Muscle of arm (tissue), 12 donors: Measurements from ENCODE around the gene TBX21. TPM values are rescaled to one million over a fixed set of nuclear protein-coding genes. Genes with fewer than 3 reads are reported as not detected.
"Not testable (repeated sequence)": the region's sequence is repeated elsewhere in the genome, so short reads cannot be mapped to it uniquely, and the experiment has no call there.

Experiments
- DNase-seq: peaks from one replicate; pipeline ENCODE4 v3.0.0-alpha.2; 2013
- polyA plus RNA-seq, 12 donors: library from polyadenylated mRNA; unstranded; fragments of 120-200 nt; gene quantifications; one replicate each; pipeline ENCODE4 v1.2.1, GENCODE V29; 2013; ENCODE audit not compliant: insufficient read length in 12 of 12

Gene TBX21
- polyA plus RNA-seq, 12 donors, result 0.07 to 0.40 (median 0.15) TPM; not detected in 3

- no peak for DNase-seq
These were observed 3.6 kb upstream of the TBX21 start for GRCh38 chr17:47729476-47729875.

GRCh38 chr17:47730681-47731080 lies 2.4 kb upstream of the TBX21 start:
- DNase-seq, result no peak

- DNase-seq, result no peak
These were observed 1.6 kb upstream of the TBX21 start for GRCh38 chr17:47731396-47731795.

- no peak for DNase-seq
These were observed 513 bp upstream of the TBX21 start for GRCh38 chr17:47732399-47733046.

DNA sequence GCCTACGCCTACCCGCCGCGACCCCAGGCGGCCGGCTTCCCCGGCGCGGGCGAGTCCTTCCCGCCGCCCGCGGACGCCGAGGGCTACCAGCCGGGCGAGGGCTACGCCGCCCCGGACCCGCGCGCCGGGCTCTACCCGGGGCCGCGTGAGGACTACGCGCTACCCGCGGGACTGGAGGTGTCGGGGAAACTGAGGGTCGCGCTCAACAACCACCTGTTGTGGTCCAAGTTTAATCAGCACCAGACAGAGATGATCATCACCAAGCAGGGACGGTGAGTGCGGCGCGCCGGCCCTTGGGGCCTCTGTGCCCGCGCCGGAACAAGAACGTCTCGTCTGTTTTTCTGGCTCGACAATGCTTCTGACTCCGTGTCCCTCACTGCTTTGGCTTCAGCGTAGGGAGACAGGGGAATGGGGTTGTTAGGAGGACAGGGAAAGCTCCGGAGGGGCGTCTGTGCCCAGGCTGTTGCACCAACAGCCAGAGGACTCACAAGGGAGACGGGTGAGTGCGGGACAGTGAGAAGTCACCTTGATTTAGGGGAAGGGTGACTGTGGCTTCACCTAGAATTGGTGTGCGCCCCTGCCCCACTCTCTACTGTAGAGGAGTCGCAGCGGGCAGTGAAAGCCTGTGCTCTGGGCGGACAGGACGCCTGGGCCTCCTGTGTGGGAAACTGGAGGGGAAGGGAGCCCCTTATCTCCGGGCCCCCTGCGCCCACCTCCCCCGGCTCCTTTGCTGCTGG lies 806 bp downstream of the TBX21 start:
- no peak for DNase-seq

- DNase-seq, result no peak
These were observed 2.1 kb downstream of the TBX21 start for GRCh38 chr17:47735139-47735464.

GRCh38 chr17:47735536-47736011 lies 2.5 kb downstream of the TBX21 start:
- DNase-seq, result no peak

DNA sequence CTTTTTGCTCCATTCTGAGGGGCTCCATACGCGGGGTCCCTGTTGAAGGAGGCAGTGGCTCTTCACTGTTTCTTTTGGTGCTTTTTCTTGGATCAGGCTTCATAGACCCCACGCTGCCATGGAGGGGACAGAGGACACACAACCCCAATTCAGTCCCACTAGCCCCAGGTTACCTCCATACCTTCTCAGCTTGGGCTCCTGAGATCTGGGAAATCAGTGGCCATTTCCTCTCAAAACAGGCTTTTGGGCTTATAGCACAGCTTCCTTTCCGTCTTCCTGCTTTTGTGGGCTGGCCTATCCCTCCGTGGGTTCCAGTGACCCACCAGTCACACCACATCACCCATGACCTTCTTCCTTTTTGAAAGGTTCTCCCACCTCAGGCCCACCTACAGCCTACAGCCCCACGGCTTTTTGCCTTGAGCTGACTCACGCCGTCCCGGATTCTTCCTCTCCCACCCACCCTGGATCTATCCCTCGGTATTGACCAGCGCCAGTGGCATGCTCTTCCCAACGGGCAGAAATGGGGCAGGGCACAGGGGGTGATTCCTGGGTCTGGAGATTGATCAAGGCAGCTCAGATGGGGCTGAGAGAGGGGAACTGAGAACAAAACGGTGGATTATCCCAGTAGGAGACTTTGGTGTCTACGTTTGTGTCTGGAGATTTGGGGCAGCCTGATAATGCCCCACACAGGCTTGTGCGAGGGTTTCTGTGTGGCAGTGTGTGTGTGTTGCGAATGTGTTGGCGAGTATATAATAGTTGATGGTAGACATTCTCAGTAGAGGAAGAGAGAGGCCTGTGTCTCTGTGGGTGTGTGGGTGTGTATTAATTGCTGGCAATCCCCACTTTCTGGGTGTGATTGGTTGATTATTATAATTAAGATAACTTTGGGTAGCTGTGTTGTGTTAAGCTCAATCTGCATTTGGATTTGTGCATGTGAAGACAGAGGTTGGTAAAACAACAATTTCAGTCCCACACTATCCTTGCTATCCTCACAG lies 3.8 kb downstream of the TBX21 start:
- DNase-seq, result no peak

DNA sequence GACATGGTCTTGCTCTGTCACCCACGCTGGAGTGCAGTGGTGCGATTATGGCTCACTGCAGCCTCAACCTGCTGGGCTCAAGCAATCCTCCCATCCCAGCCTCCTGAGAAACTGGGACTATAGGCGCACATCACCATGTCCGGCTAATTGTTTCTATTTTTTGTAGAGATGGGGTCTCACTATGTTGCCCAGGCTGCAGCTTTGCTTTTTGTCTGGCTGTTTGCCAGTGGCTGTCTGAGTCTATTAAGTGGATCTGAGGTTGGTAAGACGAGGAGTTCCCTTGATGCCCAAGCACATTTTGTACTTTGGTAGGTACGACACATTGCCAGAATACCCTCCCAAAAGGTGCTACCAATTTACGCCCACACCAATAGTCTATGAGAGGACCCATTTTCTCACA lies 5.1 kb downstream of the TBX21 start:
- no peak for DNase-seq

DNA sequence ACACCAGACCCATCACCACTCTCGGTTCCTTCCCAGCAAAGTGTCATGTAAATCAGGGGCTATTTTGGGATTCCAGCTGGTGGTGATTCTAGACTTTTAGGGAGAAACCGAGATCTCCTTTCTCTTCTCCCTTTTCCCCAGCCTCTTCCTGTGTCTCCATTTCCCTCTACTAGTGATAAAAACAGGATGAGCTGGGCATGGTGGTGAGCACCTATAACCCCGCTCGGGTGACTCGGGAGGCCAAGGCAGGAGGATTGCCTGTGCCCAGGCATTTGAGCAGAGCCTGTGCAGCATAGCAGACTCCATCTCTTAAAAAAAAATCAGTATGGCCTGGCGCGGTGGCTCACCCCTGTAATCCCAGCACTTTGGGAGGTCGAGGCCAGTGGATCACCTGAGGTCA lies 6.1 kb downstream of the TBX21 start:
- no peak for DNase-seq

- not testable (repeated sequence) for DNase-seq
These were observed 6.9 kb downstream of the TBX21 start for GRCh38 chr17:47739945-47740344.

DNA sequence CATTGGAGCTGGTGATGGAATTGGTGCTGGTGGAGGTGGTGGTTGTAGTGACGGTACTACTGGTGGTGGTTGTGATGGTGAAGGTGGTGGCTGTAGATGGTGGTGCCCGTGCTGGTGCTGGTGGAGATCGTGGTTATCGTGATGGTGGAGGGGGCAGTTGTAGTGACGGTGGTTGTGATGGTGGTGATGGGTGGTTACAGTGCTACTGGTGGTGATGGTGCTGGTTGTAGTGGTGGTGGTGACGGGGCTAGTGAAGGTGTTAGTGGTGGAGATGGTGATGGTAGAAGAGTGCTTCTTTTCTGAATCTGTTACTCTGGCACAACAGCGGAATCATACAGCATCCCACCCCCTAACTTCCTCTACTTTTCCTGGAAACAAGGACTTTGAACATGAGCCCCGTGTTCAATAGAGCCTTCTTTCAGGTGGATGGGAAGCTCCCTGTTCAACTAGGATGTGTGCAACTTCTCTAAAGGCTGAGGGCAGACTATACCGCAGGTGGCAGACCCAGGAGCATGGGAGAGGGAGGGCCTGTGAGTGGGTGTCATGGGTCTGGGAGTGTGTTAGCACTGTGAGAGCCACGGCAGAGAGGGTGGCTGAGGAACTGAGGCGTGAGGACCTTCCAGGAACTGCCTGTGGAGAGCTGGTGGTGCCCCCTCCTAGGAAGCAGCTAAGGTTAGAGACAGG lies 8.2 kb downstream of the TBX21 start:
- no peak for DNase-seq

- DNase-seq, result no peak
These were observed 8.7 kb downstream of the TBX21 start for GRCh38 chr17:47741793-47742145.

- no peak for DNase-seq
These were observed 9.5 kb downstream of the TBX21 start for GRCh38 chr17:47742319-47743181.

DNA sequence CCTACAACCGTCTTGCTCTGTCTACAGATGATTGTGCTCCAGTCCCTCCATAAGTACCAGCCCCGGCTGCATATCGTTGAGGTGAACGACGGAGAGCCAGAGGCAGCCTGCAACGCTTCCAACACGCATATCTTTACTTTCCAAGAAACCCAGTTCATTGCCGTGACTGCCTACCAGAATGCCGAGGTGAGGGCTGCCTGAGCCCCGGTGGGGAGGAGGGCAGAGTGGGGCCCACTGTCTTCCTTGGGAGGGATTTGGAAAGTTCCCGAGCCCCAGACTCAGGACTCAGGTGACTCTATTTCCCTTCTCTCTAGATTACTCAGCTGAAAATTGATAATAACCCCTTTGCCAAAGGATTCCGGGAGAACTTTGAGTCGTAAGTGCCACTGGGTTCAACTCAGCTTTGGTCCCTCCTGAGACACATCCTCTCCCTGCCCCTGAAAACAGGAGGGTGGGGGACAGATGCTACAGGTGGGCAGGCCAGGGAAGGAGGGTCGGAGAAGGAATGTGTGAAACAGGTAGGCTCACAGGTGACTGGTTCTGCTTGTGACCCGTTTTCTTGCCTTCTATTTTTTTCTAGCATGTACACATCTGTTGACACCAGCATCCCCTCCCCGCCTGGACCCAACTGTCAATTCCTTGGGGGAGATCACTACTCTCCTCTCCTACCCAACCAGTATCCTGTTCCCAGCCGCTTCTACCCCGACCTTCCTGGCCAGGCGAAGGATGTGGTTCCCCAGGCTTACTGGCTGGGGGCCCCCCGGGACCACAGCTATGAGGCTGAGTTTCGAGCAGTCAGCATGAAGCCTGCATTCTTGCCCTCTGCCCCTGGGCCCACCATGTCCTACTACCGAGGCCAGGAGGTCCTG lies 11.4 kb downstream of the TBX21 start:
- DNase-seq, result no peak

- no peak for DNase-seq
These were observed 12.0 kb downstream of the TBX21 start for GRCh38 chr17:47745037-47745380.

DNA sequence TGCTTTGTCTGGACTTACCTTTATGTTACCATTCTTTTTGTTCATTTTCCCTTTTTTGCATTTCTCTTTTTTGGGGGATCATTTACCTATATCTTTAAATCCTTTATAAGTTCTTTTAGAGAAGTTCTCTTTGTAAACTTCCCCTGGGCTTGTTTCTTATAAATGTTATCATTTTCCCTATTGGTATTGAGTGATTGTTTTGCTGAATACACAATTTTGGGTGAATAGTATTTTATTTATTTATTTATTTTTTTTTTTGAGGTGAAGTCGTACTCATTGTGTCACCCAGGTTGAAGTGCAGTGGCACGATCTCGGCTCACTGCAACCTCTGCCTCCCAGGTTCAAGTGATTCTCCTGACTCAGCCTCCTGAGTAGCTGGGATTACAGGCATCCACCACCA lies 18.4 kb downstream of the TBX21 start:
- no peak for DNase-seq

GRCh38 chr17:47757386-47757785 lies 24.4 kb downstream of the TBX21 start:
- DNase-seq, result no peak

DNA sequence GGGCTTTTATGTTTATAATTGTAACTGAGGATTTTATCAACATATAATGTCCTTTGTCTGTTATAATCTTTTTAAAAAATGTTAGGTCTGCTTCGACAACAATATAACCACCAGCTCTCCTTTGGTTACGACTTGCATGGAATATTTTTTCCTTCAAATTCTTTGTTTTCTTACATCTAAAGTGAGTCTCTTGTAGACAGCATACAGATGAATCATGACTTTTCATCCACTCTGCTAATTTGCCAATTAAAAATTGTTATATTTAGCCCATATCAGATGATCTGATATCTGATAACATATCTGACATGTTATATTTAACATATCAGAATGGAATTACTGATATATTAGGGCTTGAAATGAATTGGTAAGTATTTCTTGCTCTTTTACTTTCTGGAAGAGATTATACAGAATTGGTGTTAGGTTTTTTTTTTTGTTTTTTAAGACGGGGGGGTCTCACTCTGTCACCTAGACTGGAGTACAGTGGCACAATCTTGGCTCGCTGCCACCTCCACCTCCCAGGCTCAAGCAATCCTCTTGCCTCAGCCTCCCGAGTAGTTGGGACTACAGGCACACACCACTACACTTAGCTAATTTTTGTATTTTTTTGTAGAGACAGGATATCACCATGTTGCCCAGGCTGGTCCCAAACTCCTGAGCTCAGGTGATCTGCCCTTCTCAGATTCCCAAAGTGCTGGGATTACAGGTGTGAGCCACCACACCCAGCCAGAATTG lies 27.5 kb downstream of the TBX21 start:
- no peak for DNase-seq
